ENCODE data around the gene MEGF10.

Gene MEGF10

GRCh38 chr5:127333483-127333882, 42.9 kb downstream of the MEGF10 start:
- Histone ChIP-seq H3K36me3 (ENCODE audit: insufficient read depth, low read length) (no peaks in the 10 kb centered on the region), H3K27me3 (ENCODE audit: control insufficient read depth, insufficient read depth, low read length) (no peaks in the 10 kb centered on the region), H3K9ac (ENCODE audit: low read depth, low read length) (no peak overlapping the region), H3K9me3 (replicated peaks; ENCODE audit: low read length) (no peaks in the 10 kb centered on the region), H3K4me3 (ENCODE audit: low read length) (no peak overlapping the region), H3K4me1 (ENCODE audit: control insufficient read depth, insufficient read depth, low read length) (peaks cover 4% of the 10 kb centered on the region), H3K4me2 (ENCODE audit: low read length) (no peak overlapping the region)

- H3K9me3 ChIP-seq (replicated peaks; ENCODE audit: low read length): no peaks in the 10 kb centered on the region
- H3K27me3 ChIP-seq (ENCODE audit: control insufficient read depth, insufficient read depth, low read length): no peaks in the 10 kb centered on the region
- no peaks in the 10 kb centered on the region for H3K36me3 ChIP-seq (ENCODE audit: insufficient read depth, low read length)
- H3K9ac ChIP-seq (ENCODE audit: low read depth, low read length): no peak overlapping the region
- no peak overlapping the region for H3K4me3 ChIP-seq (ENCODE audit: low read length)
- H3K4me1 ChIP-seq (ENCODE audit: control insufficient read depth, insufficient read depth, low read length): no peaks in the 10 kb centered on the region
- no peak overlapping the region for H3K4me2 ChIP-seq (ENCODE audit: low read length)
These were observed 44.8 kb downstream of the MEGF10 start for GRCh38 chr5:127335381-127335780.

- H3K27me3 ChIP-seq (ENCODE audit: control insufficient read depth, insufficient read depth, low read length): no peaks in the 10 kb centered on the region
- no peaks in the 10 kb centered on the region for H3K36me3 ChIP-seq (ENCODE audit: insufficient read depth, low read length)
- H3K9ac ChIP-seq (ENCODE audit: low read depth, low read length): no peak overlapping the region
- H3K4me2 ChIP-seq (ENCODE audit: low read length): no peak overlapping the region
- H3K4me1 ChIP-seq (ENCODE audit: control insufficient read depth, insufficient read depth, low read length): no peaks in the 10 kb centered on the region
- H3K4me3 ChIP-seq (ENCODE audit: low read length): no peak overlapping the region
- no peaks in the 10 kb centered on the region for H3K9me3 ChIP-seq (replicated peaks; ENCODE audit: low read length)
These were observed 47.3 kb downstream of the MEGF10 start for GRCh38 chr5:127337876-127338275.

GRCh38 chr5:127338501-127338900, 47.9 kb downstream of the MEGF10 start:
- no peaks in the 10 kb centered on the region for H3K4me1 ChIP-seq (ENCODE audit: control insufficient read depth, insufficient read depth, low read length)
- H3K4me3 ChIP-seq (ENCODE audit: low read length): no peak overlapping the region
- no peaks in the 10 kb centered on the region for H3K9me3 ChIP-seq (replicated peaks; ENCODE audit: low read length)
- H3K9ac ChIP-seq (ENCODE audit: low read depth, low read length): no peak overlapping the region
- no peaks in the 10 kb centered on the region for H3K27me3 ChIP-seq (ENCODE audit: control insufficient read depth, insufficient read depth, low read length)
- no peak overlapping the region for H3K4me2 ChIP-seq (ENCODE audit: low read length)
- no peaks in the 10 kb centered on the region for H3K36me3 ChIP-seq (ENCODE audit: insufficient read depth, low read length)

GRCh38 chr5:127340606-127341005, 50.0 kb downstream of the MEGF10 start:
- no peak overlapping the region for H3K9ac ChIP-seq (ENCODE audit: low read depth, low read length)
- no peaks in the 10 kb centered on the region for H3K27me3 ChIP-seq (ENCODE audit: control insufficient read depth, insufficient read depth, low read length)
- no peak overlapping the region for H3K4me3 ChIP-seq (ENCODE audit: low read length)
- H3K9me3 ChIP-seq (replicated peaks; ENCODE audit: low read length): no peaks in the 10 kb centered on the region
- H3K4me2 ChIP-seq (ENCODE audit: low read length): no peak overlapping the region
- no peaks in the 10 kb centered on the region for H3K36me3 ChIP-seq (ENCODE audit: insufficient read depth, low read length)
- no peaks in the 10 kb centered on the region for H3K4me1 ChIP-seq (ENCODE audit: control insufficient read depth, insufficient read depth, low read length)

GRCh38 chr5:127342364-127342763, 51.8 kb downstream of the MEGF10 start:
- Histone ChIP-seq H3K4me1 (ENCODE audit: control insufficient read depth, insufficient read depth, low read length) (no peaks in the 10 kb centered on the region), H3K36me3 (ENCODE audit: insufficient read depth, low read length) (no peaks in the 10 kb centered on the region), H3K4me2 (ENCODE audit: low read length) (no peak overlapping the region), H3K27me3 (ENCODE audit: control insufficient read depth, insufficient read depth, low read length) (no peaks in the 10 kb centered on the region), H3K9ac (ENCODE audit: low read depth, low read length) (no peak overlapping the region), H3K9me3 (replicated peaks; ENCODE audit: low read length) (no peaks in the 10 kb centered on the region), H3K4me3 (ENCODE audit: low read length) (no peak overlapping the region)

- H3K27me3 ChIP-seq (ENCODE audit: control insufficient read depth, insufficient read depth, low read length): no peaks in the 10 kb centered on the region
These were observed 52.7 kb downstream of the MEGF10 start for GRCh38 chr5:127343313-127343712.

GRCh38 chr5:127343866-127344265, 53.3 kb downstream of the MEGF10 start:
- H3K4me3 ChIP-seq (ENCODE audit: low read length): no peak overlapping the region
- H3K9ac ChIP-seq (ENCODE audit: low read depth, low read length): no peak overlapping the region
- H3K4me1 ChIP-seq (ENCODE audit: control insufficient read depth, insufficient read depth, low read length): no peaks in the 10 kb centered on the region
- no peaks in the 10 kb centered on the region for H3K27me3 ChIP-seq (ENCODE audit: control insufficient read depth, insufficient read depth, low read length)
- H3K9me3 ChIP-seq (replicated peaks; ENCODE audit: low read length): no peaks in the 10 kb centered on the region
- no peak overlapping the region for H3K4me2 ChIP-seq (ENCODE audit: low read length)
- no peaks in the 10 kb centered on the region for H3K36me3 ChIP-seq (ENCODE audit: insufficient read depth, low read length)

More at GRCh38 chr5:127343313-127343712, 52.7 kb downstream of the MEGF10 start:
- H3K4me2 ChIP-seq (ENCODE audit: low read length): no peak overlapping the region
- H3K36me3 ChIP-seq (ENCODE audit: insufficient read depth, low read length): no peaks in the 10 kb centered on the region
- H3K9ac ChIP-seq (ENCODE audit: low read depth, low read length): no peak overlapping the region
- H3K9me3 ChIP-seq (replicated peaks; ENCODE audit: low read length): no peaks in the 10 kb centered on the region
- H3K4me3 ChIP-seq (ENCODE audit: low read length): no peak overlapping the region
- H3K4me1 ChIP-seq (ENCODE audit: control insufficient read depth, insufficient read depth, low read length): no peaks in the 10 kb centered on the region

- Histone ChIP-seq H3K4me3 (ENCODE audit: low read length) (no peak overlapping the region), H3K9ac (ENCODE audit: low read depth, low read length) (no peak overlapping the region), H3K9me3 (replicated peaks; ENCODE audit: low read length) (no peaks in the 10 kb centered on the region), H3K36me3 (ENCODE audit: insufficient read depth, low read length) (no peaks in the 10 kb centered on the region), H3K4me2 (ENCODE audit: low read length) (no peak overlapping the region), H3K4me1 (ENCODE audit: control insufficient read depth, insufficient read depth, low read length) (no peaks in the 10 kb centered on the region), H3K27me3 (ENCODE audit: control insufficient read depth, insufficient read depth, low read length) (no peaks in the 10 kb centered on the region)
These were observed 54.3 kb downstream of the MEGF10 start for GRCh38 chr5:127344931-127345330.

- no peak overlapping the region for H3K4me3 ChIP-seq (ENCODE audit: low read length)
- H3K9me3 ChIP-seq (replicated peaks; ENCODE audit: low read length): no peaks in the 10 kb centered on the region
- H3K36me3 ChIP-seq (ENCODE audit: insufficient read depth, low read length): no peaks in the 10 kb centered on the region
- peak overlapping the region; percentile 31 for H3K4me2 ChIP-seq (ENCODE audit: low read length)
- peaks cover 27% of the 10 kb centered on the region for H3K4me1 ChIP-seq (ENCODE audit: control insufficient read depth, insufficient read depth, low read length)
- no peak overlapping the region for H3K9ac ChIP-seq (ENCODE audit: low read depth, low read length)
- no peaks in the 10 kb centered on the region for H3K27me3 ChIP-seq (ENCODE audit: control insufficient read depth, insufficient read depth, low read length)
These were observed 60.8 kb downstream of the MEGF10 start for GRCh38 chr5:127351418-127351817.

GRCh38 chr5:127352068-127352467, 61.5 kb downstream of the MEGF10 start:
- H3K9ac ChIP-seq (ENCODE audit: low read depth, low read length): no peak overlapping the region
- no peaks in the 10 kb centered on the region for H3K36me3 ChIP-seq (ENCODE audit: insufficient read depth, low read length)
- H3K4me3 ChIP-seq (ENCODE audit: low read length): no peak overlapping the region
- H3K4me1 ChIP-seq (ENCODE audit: control insufficient read depth, insufficient read depth, low read length): peaks cover 27% of the 10 kb centered on the region
- H3K4me2 ChIP-seq (ENCODE audit: low read length): no peak overlapping the region
- no peaks in the 10 kb centered on the region for H3K27me3 ChIP-seq (ENCODE audit: control insufficient read depth, insufficient read depth, low read length)
- no peaks in the 10 kb centered on the region for H3K9me3 ChIP-seq (replicated peaks; ENCODE audit: low read length)

GRCh38 chr5:127353327-127353726, 62.7 kb downstream of the MEGF10 start:
- Histone ChIP-seq H3K36me3 (ENCODE audit: insufficient read depth, low read length) (no peaks in the 10 kb centered on the region), H3K4me3 (ENCODE audit: low read length) (no peak overlapping the region), H3K4me1 (ENCODE audit: control insufficient read depth, insufficient read depth, low read length) (peaks cover 35% of the 10 kb centered on the region), H3K4me2 (ENCODE audit: low read length) (no peak overlapping the region), H3K9me3 (replicated peaks; ENCODE audit: low read length) (no peaks in the 10 kb centered on the region), H3K9ac (ENCODE audit: low read depth, low read length) (no peak overlapping the region), H3K27me3 (ENCODE audit: control insufficient read depth, insufficient read depth, low read length) (no peaks in the 10 kb centered on the region)
